Right atrium auricular region (tissue), 2 donors: ENCODE results near the gene MOXD1. TPM values are rescaled to one million over a fixed set of nuclear protein-coding genes. Genes with fewer than 3 reads are reported as not detected.
"Not testable (repeated sequence)": the region's sequence is repeated elsewhere in the genome, so short reads cannot be mapped to it uniquely, and the experiment has no call there.

Experiments
- DNase-seq: peaks from one replicate; pipeline ENCODE4 v3.0.0-alpha.2; 2019; ENCODE audit warnings: low spot score
- H3K27ac ChIP-seq, 2 donors: fragments of 200-600 bp; sonication (generic); 1 replicate in 1 of 2; 2 replicates in 1 of 2; pipeline ENCODE4 v1.5.1; 2016 to 2019
- H3K27me3 ChIP-seq, 2 donors: fragments of 200-600 bp; sonication (generic); one replicate each; pipeline versions ENCODE4 v1.5.1 to v1.6.0; 2017 to 2019
- H3K36me3 ChIP-seq: fragments of 200-600 bp; sonication (generic); one replicate; pipeline ENCODE4 v1.5.1; 2016
- H3K4me1 ChIP-seq, 2 donors: fragments of 200-600 bp; sonication (generic); one replicate each; pipeline versions ENCODE4 v1.5.1 to v1.6.0; 2017 to 2019
- H3K4me3 ChIP-seq, 2 donors: fragments of 200-600 bp; sonication (generic); 1 replicate in 1 of 2; 2 replicates in 1 of 2; pipeline ENCODE4 v1.5.1; 2017 to 2019; ENCODE audit warnings: mild to moderate bottlenecking in 1 of 2, moderate library complexity in 1 of 2
- H3K9me3 ChIP-seq, 2 donors: fragments of 200-600 bp; sonication (generic); one replicate each; pipeline ENCODE4 v1.5.1; 2019
- total RNA-seq, 2 donors: library from RNA; depleted of rRNA; stranded (reverse); fragments of >200 nt; gene quantifications; one replicate each; pipeline ENCODE4 v1.1.0, GENCODE V29; 2016
- TF ChIP-seq, protein P1 (sequence below), 2 donors: fragments of 200-600 bp; sonication (generic); IDR thresholded peaks; one replicate each; pipeline ENCODE4 v1.5.1; 2019; ENCODE audit warnings: antibody characterized with exemption in 2 of 2

MOXD1 gene
- total RNA-seq, 2 donors from 2014 or later, result 2.5 to 9.3 TPM

DNA sequence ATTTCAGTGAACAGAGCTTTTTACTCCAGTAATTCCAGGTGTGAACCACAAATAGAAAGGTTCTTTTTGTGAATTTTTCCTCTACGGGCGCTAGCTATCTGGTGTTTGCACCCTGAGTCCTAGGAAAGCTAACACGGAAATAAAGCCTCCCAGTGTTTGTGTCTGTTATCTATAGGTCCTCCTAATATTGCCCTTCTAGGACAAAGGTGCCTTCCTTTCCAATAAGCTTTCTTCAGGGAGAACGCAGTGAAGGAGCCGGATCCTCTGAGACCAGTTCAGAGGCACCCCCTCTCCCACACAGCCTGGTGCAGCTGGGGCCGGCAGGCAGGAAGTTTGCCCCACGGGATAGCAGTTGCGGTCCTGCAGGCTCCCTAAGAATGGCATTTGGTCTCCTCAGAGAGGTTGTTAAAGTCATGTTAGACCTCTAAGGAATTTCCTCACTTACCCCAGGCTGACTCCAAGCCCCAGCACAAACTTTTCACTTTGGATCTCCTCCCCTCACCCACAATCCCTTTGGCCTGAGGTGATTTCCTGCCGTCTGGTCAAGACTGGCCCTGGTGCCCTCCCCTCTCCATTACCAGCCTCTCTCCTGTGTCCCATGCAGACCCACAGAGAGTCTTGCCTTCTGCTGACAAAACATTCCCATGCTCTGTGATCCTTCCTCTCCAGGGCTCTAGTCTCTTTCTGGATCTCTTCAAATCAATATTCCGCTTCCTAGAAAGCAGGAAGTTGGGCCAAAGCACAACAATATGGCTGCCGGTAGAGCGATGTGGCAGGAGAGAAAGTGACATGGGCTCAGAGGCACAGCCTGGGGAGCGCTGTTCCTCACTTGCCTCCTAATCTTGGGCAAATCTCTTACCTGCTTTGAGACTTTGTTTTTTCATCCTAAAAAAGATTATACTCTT is 126.0 kb downstream of the MOXD1 start:
- H3K27me3 ChIP-seq, result no peaks in the 10 kb centered on the region
- no peak overlapping the region for H3K4me3 ChIP-seq
- TF ChIP-seq, protein P1, sequence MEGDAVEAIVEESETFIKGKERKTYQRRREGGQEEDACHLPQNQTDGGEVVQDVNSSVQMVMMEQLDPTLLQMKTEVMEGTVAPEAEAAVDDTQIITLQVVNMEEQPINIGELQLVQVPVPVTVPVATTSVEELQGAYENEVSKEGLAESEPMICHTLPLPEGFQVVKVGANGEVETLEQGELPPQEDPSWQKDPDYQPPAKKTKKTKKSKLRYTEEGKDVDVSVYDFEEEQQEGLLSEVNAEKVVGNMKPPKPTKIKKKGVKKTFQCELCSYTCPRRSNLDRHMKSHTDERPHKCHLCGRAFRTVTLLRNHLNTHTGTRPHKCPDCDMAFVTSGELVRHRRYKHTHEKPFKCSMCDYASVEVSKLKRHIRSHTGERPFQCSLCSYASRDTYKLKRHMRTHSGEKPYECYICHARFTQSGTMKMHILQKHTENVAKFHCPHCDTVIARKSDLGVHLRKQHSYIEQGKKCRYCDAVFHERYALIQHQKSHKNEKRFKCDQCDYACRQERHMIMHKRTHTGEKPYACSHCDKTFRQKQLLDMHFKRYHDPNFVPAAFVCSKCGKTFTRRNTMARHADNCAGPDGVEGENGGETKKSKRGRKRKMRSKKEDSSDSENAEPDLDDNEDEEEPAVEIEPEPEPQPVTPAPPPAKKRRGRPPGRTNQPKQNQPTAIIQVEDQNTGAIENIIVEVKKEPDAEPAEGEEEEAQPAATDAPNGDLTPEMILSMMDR (IDR thresholded peaks at IDR 0.05), result no peak

DNA sequence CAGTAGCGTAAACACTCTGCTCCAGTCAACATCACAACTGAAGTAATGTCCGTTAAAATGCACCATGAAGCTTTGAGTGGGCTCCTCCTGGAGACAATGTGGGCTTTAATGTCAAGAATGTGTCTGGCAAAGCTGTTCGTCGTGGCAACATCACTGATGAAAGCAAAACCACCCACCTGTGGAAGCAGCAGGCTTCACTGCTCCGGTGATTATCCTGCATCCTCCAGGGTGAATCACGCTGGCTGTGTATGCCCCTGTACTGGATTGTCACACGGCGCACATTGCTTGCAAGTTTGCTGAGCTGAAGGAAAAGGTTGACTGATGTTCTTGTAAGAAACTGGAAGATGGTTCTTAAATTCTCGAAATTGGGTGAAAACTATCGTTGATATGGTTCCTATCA is 128.5 kb downstream of the MOXD1 start:
- Histone ChIP-seq H3K4me1 (no peaks in the 10 kb centered on the region), H3K36me3 (no peaks in the 10 kb centered on the region), H3K9me3 (no peaks in the 10 kb centered on the region), H3K27ac (no peak overlapping the region), H3K27me3 (no peaks in the 10 kb centered on the region), H3K4me3 (no peak overlapping the region)
- DNase-seq, result no peak
- TF ChIP-seq, protein P1 (IDR thresholded peaks at IDR 0.05), result no peak

More for the DNA sequence above, 126.0 kb downstream of the MOXD1 start:
- Histone ChIP-seq H3K9me3 (no peaks in the 10 kb centered on the region), H3K36me3 (no peaks in the 10 kb centered on the region), H3K4me1 (no peaks in the 10 kb centered on the region), H3K27ac (no peak overlapping the region)
- DNase-seq, result no peak

DNA sequence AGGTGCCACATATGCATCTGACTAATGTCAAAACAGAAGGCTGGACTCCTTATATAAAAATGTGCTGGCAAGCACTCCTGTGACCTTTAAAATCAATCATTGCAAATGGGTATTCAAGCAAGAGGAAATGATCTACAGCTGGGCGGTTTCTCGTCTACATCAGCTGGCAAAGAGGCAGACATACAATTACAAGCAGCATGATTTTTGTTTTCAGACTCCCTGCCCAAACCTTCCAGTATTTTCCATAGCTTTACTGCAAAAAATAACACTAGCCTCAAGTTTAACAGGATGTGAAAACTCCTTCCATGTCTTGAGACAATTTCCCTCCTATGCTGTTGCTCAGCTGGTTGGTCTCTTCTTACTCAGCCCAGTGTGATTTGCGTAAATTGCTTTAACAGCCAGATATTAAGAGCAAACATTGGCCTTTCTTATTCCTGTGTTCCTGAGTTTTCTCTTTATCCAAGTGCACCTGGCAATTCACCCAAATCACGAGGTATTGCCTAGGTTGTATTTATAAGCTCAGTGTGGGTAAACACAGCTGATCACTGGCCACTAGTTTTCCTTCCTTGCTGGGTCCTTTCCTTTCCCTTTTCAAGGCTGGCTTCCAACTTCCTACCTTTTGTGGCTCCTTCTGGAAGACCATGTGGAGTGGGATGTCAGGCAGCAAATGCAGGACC is 130.4 kb downstream of the MOXD1 start:
- H3K27me3 ChIP-seq, result no peaks in the 10 kb centered on the region
- TF ChIP-seq, protein P1 (IDR thresholded peaks at IDR 0.05), result no peak
- no peaks in the 10 kb centered on the region for H3K9me3 ChIP-seq
- H3K27ac ChIP-seq, result no peak overlapping the region
- H3K36me3 ChIP-seq, result no peaks in the 10 kb centered on the region
- H3K4me1 ChIP-seq, result no peaks in the 10 kb centered on the region
- DNase-seq, result no peak
- H3K4me3 ChIP-seq, result no peak overlapping the region

GRCh38 chr6:132268666-132269065 is 132.6 kb downstream of the MOXD1 start:
- not testable (repeated sequence) for H3K9me3 ChIP-seq, H3K27me3 ChIP-seq, H3K36me3 ChIP-seq, DNase-seq, H3K4me3 ChIP-seq, H3K4me1 ChIP-seq, H3K27ac ChIP-seq

DNA sequence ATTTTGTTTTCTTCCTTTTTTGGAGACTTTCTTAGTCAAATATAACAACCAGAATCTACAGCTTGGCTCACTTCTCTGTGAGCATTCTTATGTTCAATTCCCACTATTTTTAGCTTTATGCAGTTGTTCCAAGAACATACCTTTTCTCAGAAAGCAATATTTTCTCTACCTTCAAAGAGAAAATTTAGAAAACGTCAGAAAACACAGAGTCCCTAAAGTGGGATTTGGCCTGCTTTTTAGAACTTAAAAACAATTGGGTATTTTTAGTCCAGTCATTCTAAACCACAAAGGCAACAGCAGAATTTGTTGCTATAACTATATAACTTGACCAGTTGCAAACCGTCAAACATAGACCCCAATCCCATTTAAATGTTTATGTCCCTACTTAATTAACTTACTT is 133.1 kb downstream of the MOXD1 start:
- Histone ChIP-seq H3K4me1 (no peaks in the 10 kb centered on the region), H3K27me3 (no peaks in the 10 kb centered on the region), H3K36me3 (no peaks in the 10 kb centered on the region), H3K4me3 (no peak overlapping the region), H3K27ac (no peak overlapping the region), H3K9me3 (no peaks in the 10 kb centered on the region)
- TF ChIP-seq, protein P1 (IDR thresholded peaks at IDR 0.05), result no peak
- no peak for DNase-seq

- H3K9me3 ChIP-seq, result no peaks in the 10 kb centered on the region
- DNase-seq, result no peak
- no peak overlapping the region for H3K27ac ChIP-seq
- no peaks in the 10 kb centered on the region for H3K36me3 ChIP-seq
- H3K4me1 ChIP-seq, result no peaks in the 10 kb centered on the region
- TF ChIP-seq, protein P1 (IDR thresholded peaks at IDR 0.05), result no peak
- no peak overlapping the region for H3K4me3 ChIP-seq
- H3K27me3 ChIP-seq, result no peaks in the 10 kb centered on the region
Observed at GRCh38 chr6:132265451-132266097, 135.7 kb downstream of the MOXD1 start.
